Measurements from ENCODE around the gene RPS5.
"Not testable (repeated sequence)": the region's sequence is repeated elsewhere in the genome, so short reads cannot be mapped to it uniquely, and the experiment has no call there.

RPS5 gene

DNA sequence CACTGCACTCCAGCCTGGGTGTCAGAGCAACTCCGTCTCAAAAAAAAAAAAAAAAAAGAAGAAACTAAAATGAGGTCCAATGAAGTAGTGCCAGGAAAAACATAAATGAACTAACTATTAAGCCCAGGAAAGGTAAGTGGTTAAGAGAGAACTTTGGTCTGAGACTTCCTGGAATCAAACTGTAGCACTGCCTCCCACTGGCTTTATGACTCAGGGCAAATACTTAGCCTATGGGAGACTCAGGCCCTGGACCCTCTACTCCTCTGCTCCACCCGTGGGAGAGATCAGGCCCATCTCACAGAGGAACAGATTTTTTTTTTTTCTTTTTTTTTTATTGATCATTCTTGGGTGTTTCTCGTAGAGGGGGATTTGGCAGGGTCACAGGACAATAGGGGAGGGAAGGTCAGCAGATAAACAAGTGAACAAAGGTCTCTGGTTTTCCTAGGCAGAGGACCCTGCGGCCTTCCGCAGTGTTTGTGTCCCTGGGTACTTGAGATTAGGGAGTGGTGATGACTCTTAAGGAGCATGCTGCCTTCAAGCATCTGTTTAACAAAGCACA is 16.9 kb downstream of the RPS5 start:
- in situ Hi-C loops (cut with HindIII; ENCODE audit: low sequenced_read_pairs) = not testable (repeated sequence)

GRCh38 chr19:58406818-58407657 is 20.0 kb downstream of the RPS5 start:
- in situ Hi-C loops (cut with HindIII; ENCODE audit: low sequenced_read_pairs) = no loop called here

GRCh38 chr19:58407658-58408151 is 20.6 kb downstream of the RPS5 start:
- in situ Hi-C loops (cut with HindIII; ENCODE audit: low sequenced_read_pairs) = no loop called here

- in situ Hi-C loops (cut with HindIII; ENCODE audit: low sequenced_read_pairs) = no loop called here
Measured at GRCh38 chr19:58408152-58409009, 21.3 kb downstream of the RPS5 start, which contains the start of gene ZNF584. ZNF584 (plus strand) TSS chr19:58408649; CDS start chr19:58409148, 499 bp downstream.

GRCh38 chr19:58409010-58409790 is 22.1 kb downstream of the RPS5 start:
- in situ Hi-C loops (cut with HindIII; ENCODE audit: low sequenced_read_pairs) = no loop called here

GRCh38 chr19:58416604-58417003 is 29.5 kb downstream of the RPS5 start:
- in situ Hi-C loops (cut with HindIII; ENCODE audit: low sequenced_read_pairs) = no loop called here

GRCh38 chr19:58417071-58417470 is 30.0 kb downstream of the RPS5 start:
- in situ Hi-C loops (cut with HindIII; ENCODE audit: low sequenced_read_pairs) = no loop called here

GRCh38 chr19:58428617-58429016 is 41.5 kb downstream of the RPS5 start:
- in situ Hi-C loops (cut with HindIII; ENCODE audit: low sequenced_read_pairs) = no loop called here

DNA sequence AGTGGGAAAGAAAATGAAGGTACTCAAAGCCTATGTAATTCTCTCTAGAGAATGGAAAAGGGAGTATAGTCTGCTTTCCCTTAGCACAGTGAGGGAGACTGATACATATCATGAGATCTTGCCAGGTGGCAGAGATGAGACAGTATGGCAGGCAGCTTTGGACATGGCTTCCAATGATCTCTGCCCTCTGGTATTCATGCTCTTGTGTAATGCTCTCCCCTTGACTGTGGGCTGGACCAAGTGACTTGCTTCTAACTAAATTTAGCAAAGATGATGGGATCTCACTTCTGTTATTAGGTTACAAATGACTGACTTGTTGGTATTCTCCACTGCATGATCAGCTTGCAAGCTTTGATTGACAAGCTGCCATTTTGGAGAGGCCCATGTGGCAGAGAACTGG is 42.7 kb downstream of the RPS5 start:
- in situ Hi-C loops (cut with HindIII; ENCODE audit: low sequenced_read_pairs) = no loop called here

GRCh38 chr19:58434217-58434616 is 47.1 kb downstream of the RPS5 start:
- in situ Hi-C loops (cut with HindIII; ENCODE audit: low sequenced_read_pairs) = no loop called here

GRCh38 chr19:58439576-58440554 is 52.8 kb downstream of the RPS5 start, which contains the start of gene ZNF132:
ZNF132 (minus strand) TSS chr19:58440153; CDS start chr19:58439821, 332 bp downstream.
- in situ Hi-C loops (cut with HindIII; ENCODE audit: low sequenced_read_pairs) = no loop called here

DNA sequence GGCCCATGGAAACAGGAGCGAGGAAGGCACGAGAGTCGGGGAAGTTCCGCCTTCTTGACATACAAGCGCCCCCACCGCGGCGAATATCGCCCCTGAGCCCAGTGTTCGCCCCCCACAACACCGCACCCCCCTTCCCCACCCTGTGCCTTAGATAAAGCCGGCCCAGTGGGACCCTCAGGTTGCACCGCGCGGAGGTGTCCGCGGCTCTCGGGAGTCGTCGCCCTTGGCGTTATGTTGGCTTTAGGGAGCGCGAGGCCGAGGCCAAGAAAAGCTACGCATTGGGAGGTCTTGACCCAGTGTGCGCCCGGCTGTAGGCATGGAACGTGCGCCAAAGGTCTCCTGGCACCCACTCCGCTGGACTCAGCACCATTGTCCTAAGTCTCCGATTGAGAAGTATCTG is 53.5 kb downstream of the RPS5 start:
- in situ Hi-C loops (cut with HindIII; ENCODE audit: low sequenced_read_pairs) = no loop called here

DNA sequence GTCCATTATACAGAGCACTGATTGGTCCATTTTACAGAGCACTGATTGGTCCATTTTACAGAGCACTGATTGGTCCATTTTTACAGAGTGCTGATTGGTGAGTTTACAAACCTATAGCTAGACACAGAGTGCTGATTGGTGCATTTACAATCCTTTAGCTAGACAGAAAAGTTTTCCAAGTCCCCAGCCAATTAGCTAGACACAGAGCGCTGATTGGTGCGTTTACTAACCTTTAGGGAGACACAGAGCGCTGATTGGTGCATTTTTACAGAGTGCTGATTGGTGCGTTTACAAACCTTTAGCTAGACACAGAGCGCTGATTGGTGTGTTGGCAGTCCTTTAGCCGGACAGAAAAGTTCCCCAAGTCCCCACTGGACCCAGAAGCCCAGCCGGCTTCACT is 55.9 kb downstream of the RPS5 start:
- in situ Hi-C loops (cut with HindIII; ENCODE audit: low sequenced_read_pairs) = not testable (repeated sequence)
